H1 (cell line): ENCODE measurements around the gene TYK2. TPM values are rescaled to one million over a fixed set of nuclear protein-coding genes. Genes with fewer than 3 reads are reported as not detected.

Experiments used
- CTCF ChIA-PET: fragments of 300-600 bp; sonication (Branson Sonifier 250); formaldehyde crosslinking; loops from one replicate; lab custom pipeline; 2021; ENCODE audit not compliant: partially characterized antibody; lab: Charles Lee
- POLR2A ChIA-PET: fragments of 300-600 bp; sonication (Branson Sonifier 250); formaldehyde crosslinking; loops from one replicate; lab custom pipeline; 2021; ENCODE audit warnings: inconsistent platforms; ENCODE audit not compliant: partially characterized antibody; lab: Charles Lee
- DNase-seq, 2 experiments: peaks; one replicate each; pipeline versions ENCODE4 v3.0.0 to v3.0.0-alpha.2; 2010 to 2022; ENCODE audit warnings: low spot score in 2 of 2, low read depth in 1 of 2, mixed read lengths in 1 of 2
- FAIRE-seq: peaks from 2 replicates; lab custom pipeline; 2011; peaks lifted over from hg19 to GRCh38; lab: Jason Lieb, UNC
- H2AFZ ChIP-seq: 2 replicates; pipeline ENCODE4 v1.8.1; 2012; ENCODE audit warnings: low read length, inconsistent platforms
- H2AK5ac ChIP-seq: 2 replicates; pipeline ENCODE4 v1.6.1; 2013; ENCODE audit warnings: low read depth, low read length
- H2BK120ac ChIP-seq: replicated peaks from 2 replicates; pipeline ENCODE3; 2013; ENCODE audit warnings: low read depth, low read length, inconsistent platforms
- H2BK12ac ChIP-seq: 2 replicates; pipeline ENCODE4 v1.6.1; 2013; ENCODE audit warnings: low read depth, low read length
- H2BK15ac ChIP-seq: 2 replicates; pipeline ENCODE4 v1.6.1; 2013; ENCODE audit warnings: low read length
- H2BK20ac ChIP-seq: 2 replicates; pipeline ENCODE4 v1.6.1; 2013; ENCODE audit warnings: low read length
- H2BK5ac ChIP-seq: 2 replicates; pipeline ENCODE4 v1.6.1; 2013; ENCODE audit warnings: low read depth, low read length
- H3K14ac ChIP-seq: 2 replicates; pipeline ENCODE4 v1.6.1; 2013; ENCODE audit warnings: inconsistent platforms; ENCODE audit not compliant: insufficient read length
- H3K18ac ChIP-seq: 2 replicates; pipeline ENCODE4 v1.6.1; 2013; ENCODE audit warnings: low read length; ENCODE audit errors: extremely low read depth
- H3K23ac ChIP-seq: 2 replicates; pipeline ENCODE4 v1.6.1; 2013; ENCODE audit warnings: inconsistent platforms; ENCODE audit not compliant: insufficient read length
- H3K23me2 ChIP-seq: 2 replicates; pipeline ENCODE4 v1.6.1; 2013; ENCODE audit warnings: low read depth, low read length
- H3K27ac ChIP-seq: 2 replicates; pipeline ENCODE4 v1.6.1; 2011; ENCODE audit warnings: low read depth, low read length, inconsistent platforms
- H3K27me3 ChIP-seq, 4 experiments: replicated peaks in 1 of 4; 1 replicate in 1 of 4; 2 replicates in 3 of 4; pipeline versions ENCODE4 v1.6.1 to v1.8.1; 2011 to 2013; ENCODE audit warnings: low read length in 3 of 4, mild to moderate bottlenecking in 3 of 4, inconsistent platforms in 2 of 4, mixed read lengths in 2 of 4, moderate library complexity in 1 of 4; ENCODE audit not compliant: control insufficient read depth in 3 of 4, insufficient read depth in 3 of 4; ENCODE audit errors: extremely low read depth in 1 of 4
- H3K36me3 ChIP-seq, 4 experiments: 2 replicates each; pipeline versions ENCODE4 v1.6.1 to v1.8.1; 2011 to 2013; ENCODE audit warnings: mild to moderate bottlenecking in 4 of 4, low read length in 3 of 4, moderate library complexity in 2 of 4, control low read depth in 1 of 4, inconsistent platforms in 1 of 4; ENCODE audit not compliant: insufficient read depth in 4 of 4, control insufficient read depth in 2 of 4
- H3K4ac ChIP-seq: replicated peaks from 2 replicates; pipeline ENCODE3; 2013; ENCODE audit warnings: low read length, low read depth, mixed read lengths, inconsistent platforms; ENCODE audit not compliant: insufficient read length
- H3K4me1 ChIP-seq, 4 experiments: replicated peaks in 1 of 4; 1 replicate in 1 of 4; 2 replicates in 3 of 4; pipeline versions ENCODE4 v1.6.1 to v1.8.1; 2011 to 2013; ENCODE audit warnings: low read length in 3 of 4, inconsistent platforms in 2 of 4, mixed read lengths in 1 of 4; ENCODE audit not compliant: insufficient read depth in 4 of 4, control insufficient read depth in 3 of 4
- H3K4me2 ChIP-seq, 2 experiments: 2 replicates each; pipeline versions ENCODE4 v1.6.1 to v1.8.1; 2011 to 2013; ENCODE audit warnings: low read depth in 2 of 2, low read length in 2 of 2, control low read depth in 1 of 2, inconsistent platforms in 1 of 2, mild to moderate bottlenecking in 1 of 2; ENCODE audit not compliant: insufficient read depth in 1 of 2
- H3K4me3 ChIP-seq, 4 experiments: fragments of 200-600, 300-600 bp in 1 of 4; sonication (generic), shearing (Covaris generic), sonication (Bioruptor Twin) in 1 of 4; 2 replicates each; pipeline versions ENCODE4 v1.5.1 to v1.8.1; 2011 to 2016; ENCODE audit warnings: low read length in 4 of 4, low read depth in 3 of 4, control low read depth in 2 of 4, inconsistent platforms in 2 of 4, mild to moderate bottlenecking in 2 of 4, mixed read lengths in 1 of 4, moderate library complexity in 1 of 4; ENCODE audit not compliant: insufficient read depth in 2 of 4; ENCODE audit errors: extremely low read depth in 1 of 4
- H3K56ac ChIP-seq: replicated peaks from 2 replicates; pipeline ENCODE3; 2013; ENCODE audit warnings: low read depth, mild to moderate bottlenecking, mixed read lengths, low read length, inconsistent platforms; ENCODE audit not compliant: insufficient read length
- H3K79me1 ChIP-seq: 2 replicates; pipeline ENCODE4 v1.6.1; 2013; ENCODE audit warnings: low read depth, low read length, control low read depth
- H3K79me2 ChIP-seq, 2 experiments: 2 replicates each; pipeline versions ENCODE4 v1.6.1 to v1.8.1; 2012 to 2013; ENCODE audit warnings: low read length in 2 of 2, mild to moderate bottlenecking in 2 of 2, inconsistent platforms in 1 of 2; ENCODE audit not compliant: insufficient read depth in 2 of 2, control insufficient read depth in 1 of 2
- H3K9ac ChIP-seq, 4 experiments: replicated peaks in 1 of 4; 1 replicate in 1 of 4; 2 replicates in 3 of 4; pipeline versions ENCODE4 v1.6.1 to v1.8.1; 2011 to 2013; ENCODE audit warnings: low read depth in 3 of 4, low read length in 3 of 4, control low read depth in 2 of 4, mild to moderate bottlenecking in 2 of 4, moderate library complexity in 2 of 4, inconsistent platforms in 1 of 4; ENCODE audit errors: extremely low read depth in 1 of 4
- H3K9me3 ChIP-seq, 2 experiments: 2 replicates each; pipeline versions ENCODE4 v1.6.1 to v1.8.1; 2012 to 2013; ENCODE audit warnings: mild to moderate bottlenecking in 2 of 2, moderate library complexity in 2 of 2, control low read depth in 1 of 2, inconsistent platforms in 1 of 2, low read depth in 1 of 2, low read length in 1 of 2, mixed read lengths in 1 of 2; ENCODE audit not compliant: insufficient read depth in 2 of 2
- H4K20me1 ChIP-seq, 2 experiments: replicated peaks in 1 of 2; 2 replicates each; pipeline versions ENCODE3 to v1.8.1; 2011 to 2013; ENCODE audit warnings: inconsistent platforms in 2 of 2, low read length in 2 of 2, mild to moderate bottlenecking in 1 of 2; ENCODE audit not compliant: insufficient read depth in 2 of 2, control insufficient read depth in 1 of 2
- H4K5ac ChIP-seq: 2 replicates; pipeline ENCODE4 v1.6.1; 2013; ENCODE audit warnings: low read length, low read depth, mixed read lengths, inconsistent platforms; ENCODE audit not compliant: insufficient read length
- H4K8ac ChIP-seq: 2 replicates; pipeline ENCODE4 v1.8.0; 2013; ENCODE audit warnings: mild to moderate bottlenecking, moderate library complexity, low read length, inconsistent platforms; ENCODE audit not compliant: insufficient read depth; ENCODE audit errors: extremely low read depth
- H4K91ac ChIP-seq: replicated peaks from 2 replicates; pipeline ENCODE3; 2013; ENCODE audit warnings: low read length, mixed read lengths, inconsistent platforms; ENCODE audit not compliant: insufficient read length
- ASH2L ChIP-seq: fragments of 200-600, 300-600 bp; sonication (generic); IDR thresholded peaks from one replicate; pipeline ENCODE4 v1.7.1; 2017; ENCODE audit warnings: low read length
- CTBP2 ChIP-seq: IDR thresholded peaks from 2 replicates; pipeline ENCODE4 v1.7.0; 2011; ENCODE audit warnings: borderline replicate concordance, mild to moderate bottlenecking, moderate library complexity, mixed read lengths, low read length; ENCODE audit not compliant: insufficient read depth, insufficient read length
- EGR1 ChIP-seq: IDR thresholded peaks from 2 replicates; pipeline ENCODE4 v1.6.1; 2011; ENCODE audit warnings: low read depth, low read length, borderline replicate concordance
- HDAC2 ChIP-seq, 2 experiments: fragments of 300-600 bp in 1 of 2; sonication (generic) in 1 of 2; IDR thresholded peaks; 2 replicates each; pipeline ENCODE4 v1.6.1; 2011 to 2012; ENCODE audit warnings: low read depth in 2 of 2, low read length in 2 of 2, mild to moderate bottlenecking in 2 of 2, moderate library complexity in 2 of 2, borderline replicate concordance in 1 of 2, inconsistent platforms in 1 of 2
- RFX5 ChIP-seq: IDR thresholded peaks from 2 replicates; pipeline ENCODE4 v1.6.1; 2011; ENCODE audit warnings: low read depth, low read length, improper control_type of control experiment, borderline replicate concordance
- RNF2 ChIP-seq: fragments of 200-900, 300-1000 bp; sonication (generic); IDR thresholded peaks from 2 replicates; pipeline ENCODE4 v1.7.1; 2016; ENCODE audit warnings: borderline replicate concordance, low read depth, mild to moderate bottlenecking, antibody characterized with exemption, low read length; ENCODE audit not compliant: poor library complexity, severe bottlenecking; ENCODE audit errors: missing control alignments
- SAP30 ChIP-seq: fragments of 300-600 bp; sonication (generic); IDR thresholded peaks from 2 replicates; pipeline ENCODE4 v1.7.1; 2012; ENCODE audit warnings: low read length, moderate library complexity, mild to moderate bottlenecking, inconsistent platforms; ENCODE audit not compliant: insufficient read depth, insufficient replicate concordance
- SIRT6 ChIP-seq: IDR thresholded peaks from one replicate; pipeline ENCODE4 v1.7.1; 2012; ENCODE audit warnings: low read length, inconsistent platforms
- SP4 ChIP-seq: IDR thresholded peaks from 2 replicates; pipeline ENCODE4 v1.6.1; 2012; ENCODE audit warnings: low read length, inconsistent platforms
- SRF ChIP-seq: IDR thresholded peaks from 2 replicates; pipeline ENCODE4 v1.6.1; 2011; ENCODE audit warnings: mild to moderate bottlenecking, low read depth, low read length, moderate library complexity
- TAF1 ChIP-seq: IDR thresholded peaks from 2 replicates; pipeline ENCODE4 v1.6.1; 2011; ENCODE audit warnings: mild to moderate bottlenecking, low read depth, low read length
- YY1 ChIP-seq: IDR thresholded peaks from 2 replicates; pipeline ENCODE4 v1.6.1; 2011; ENCODE audit warnings: low read depth, mild to moderate bottlenecking, low read length
- WGBS, 2 experiments: shearing (Covaris generic) in 1 of 2; methylation state at CpG; one replicate each; pipeline versions ENCODE4 v1.1.6 to v1.1.7; 2013 to 2015; ENCODE audit warnings: low lambda C conversion rate in 2 of 2, mixed read lengths in 2 of 2, inconsistent platforms in 1 of 2, low coverage in 1 of 2, missing lambda C conversion rate in 1 of 2; ENCODE audit not compliant: insufficient replicate concordance in 2 of 2, insufficient coverage in 1 of 2, insufficient read length in 1 of 2; ENCODE audit errors: extremely low coverage in 1 of 2, missing lambda C conversion rate in 1 of 2; 5-methylcytosine and 5-hydroxymethylcytosine counted together
- polyA plus RNA-seq, 7 experiments: library from polyadenylated mRNA; depleted of rRNA in 3 of 7; stranded (reverse) in 5 of 7; unstranded in 2 of 7; fragments of >200 nt in 5 of 7; fragments of 200-250 nt in 2 of 7; gene quantifications; 1 replicate in 5 of 7; 2 replicates in 1 of 7; 4 replicates in 1 of 7; pipeline versions ENCODE4 v1.2.1 to v1.2.3, GENCODE V29; 2011 to 2013; ENCODE audit warnings: missing spikeins in 2 of 7, mixed read lengths in 2 of 7
- total RNA-seq: library from RNA; stranded (reverse); fragmentation: NEBNext Ultra II Directional; extraction: Animal tissue kit (Norgen Biotek cat#: 25700); gene quantifications from 2 replicates; pipeline ENCODE4 v1.2.1, GENCODE V29; 2021

The TYK2 gene
- total and polyA plus RNA-seq, 2 of the 8 experiments (the other 6 are each of a cell fraction or from before 2014, with no cell fraction given) = 32.1 to 40.8 TPM

GRCh38 chr19:10372690-10373089, 7.7 kb downstream of the TYK2 start:
- no peak overlapping the region for H4K91ac ChIP-seq
- no peaks in the 10 kb centered on the region for H3K4me1 ChIP-seq
- FAIRE-seq (no peak), DNase-seq (no peak)
- no peaks in the 10 kb centered on the region for H3K9me3 ChIP-seq
- peaks cover 6% of the 10 kb centered on the region; the same call in 1 of the 2 replicates for H3K23me2 ChIP-seq
- H3K56ac ChIP-seq = no peak overlapping the region
- H3K23ac ChIP-seq = no peak overlapping the region
- no peaks in the 10 kb centered on the region for H3K79me1 ChIP-seq
- no peak overlapping the region for H2AK5ac ChIP-seq
- no peak overlapping the region for H2BK12ac ChIP-seq
- H3K14ac ChIP-seq = no peak overlapping the region
- no peaks in the 10 kb centered on the region for H4K20me1 ChIP-seq
- no peak overlapping the region for H3K9ac ChIP-seq
- H3K36me3 ChIP-seq = peaks cover 0 to 8% (median 2%) of the 10 kb centered on the region in 4 experiments; a peak in 3 of 8 replicates
- WGBS, 2 experiments = 92% methylated on average over 3 of the region's 3 CpGs; no CpG with 5 or more reads in 1 of the 2 experiments
- no peak overlapping the region for H4K5ac ChIP-seq
- H2BK20ac ChIP-seq = no peak overlapping the region
- no peak overlapping the region for H3K4me3 ChIP-seq
- H4K8ac ChIP-seq = no peak overlapping the region
- H3K27ac ChIP-seq = no peak overlapping the region
- no peaks in the 10 kb centered on the region for H3K79me2 ChIP-seq
- CTCF ChIA-PET = interaction anchor here (2.5 to 8.1 kb wide), 2 partner anchors 8 to 17 kb away, joined by 7 to 47 read pairs; partner anchors contain the start of gene TYK2
- POLR2A ChIA-PET = interaction anchor here (1.4 kb wide), 1 partner anchor 13 kb away, joined by 3 read pairs; no protein-coding TSS in a partner anchor
- H2BK5ac ChIP-seq = no peak overlapping the region
- H2BK120ac ChIP-seq = no peak overlapping the region
- no peaks in the 10 kb centered on the region for H3K27me3 ChIP-seq
- no peak overlapping the region for H2AFZ ChIP-seq
- H2BK15ac ChIP-seq = no peak overlapping the region
- H3K18ac ChIP-seq = no peak overlapping the region
- no peak overlapping the region for H3K4me2 ChIP-seq
- no peak overlapping the region for H3K4ac ChIP-seq
- TF ChIP-seq RNF2 (no peak), SAP30 (no peak), ASH2L (no peak), RFX5 (no peak), YY1 (no peak), SRF (no peak), HDAC2 (IDR thresholded peaks at IDR 0.05; ENCODE audit: borderline replicate concordance in 1 of 2, low read depth in 2 of 2, low read length in 2 of 2) (no peak), SP4 (no peak), CTBP2 (no peak), EGR1 (no peak), SIRT6 (no peak), TAF1 (no peak)
